ENCODE data around the gene MYL11.
"Not testable (repeated sequence)": the region's sequence is repeated elsewhere in the genome, so short reads cannot be mapped to it uniquely, and the experiment has no call there.

Gene MYL11, protein sequence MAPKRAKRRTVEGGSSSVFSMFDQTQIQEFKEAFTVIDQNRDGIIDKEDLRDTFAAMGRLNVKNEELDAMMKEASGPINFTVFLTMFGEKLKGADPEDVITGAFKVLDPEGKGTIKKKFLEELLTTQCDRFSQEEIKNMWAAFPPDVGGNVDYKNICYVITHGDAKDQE

DNA sequence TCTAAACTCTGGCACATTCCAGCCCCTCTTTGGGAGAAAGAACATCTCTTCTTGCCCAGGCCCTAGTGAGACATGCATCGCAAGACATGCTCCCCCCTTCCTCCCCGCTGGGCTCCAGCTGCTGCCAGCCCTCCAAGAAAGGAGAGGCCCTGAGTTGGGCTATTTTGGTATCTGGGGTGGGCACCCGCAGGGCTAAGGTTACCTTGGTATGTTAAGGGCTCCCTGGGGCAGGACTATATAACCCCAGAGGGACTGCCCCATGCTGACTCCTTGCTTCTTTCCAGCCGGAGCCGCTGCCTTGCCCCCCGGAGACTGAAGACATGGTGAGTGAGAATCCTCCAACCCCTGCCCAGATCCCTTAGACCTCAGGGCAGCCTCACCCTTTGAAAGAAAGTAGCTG is at the start of gene MYL11:
TSS of gene MYL11 (plus strand) at position 265 of the 400 bp plus-strand sequence. CDS start at position 321, 56 bp downstream.
- H3K4me3 Mint-ChIP-seq: no peak within 1 kb of the TSS
- no peaks in the 10 kb centered on the region for H3K27me3 Mint-ChIP-seq
- peaks cover 32% of the 10 kb centered on the region for H3K4me1 Mint-ChIP-seq
- H3K36me3 Mint-ChIP-seq: no peaks in the 10 kb centered on the region
- peak within 1 kb of the TSS; percentile 62 for H3K27ac Mint-ChIP-seq
- no peaks in the 10 kb centered on the region for H3K9me3 Mint-ChIP-seq

DNA sequence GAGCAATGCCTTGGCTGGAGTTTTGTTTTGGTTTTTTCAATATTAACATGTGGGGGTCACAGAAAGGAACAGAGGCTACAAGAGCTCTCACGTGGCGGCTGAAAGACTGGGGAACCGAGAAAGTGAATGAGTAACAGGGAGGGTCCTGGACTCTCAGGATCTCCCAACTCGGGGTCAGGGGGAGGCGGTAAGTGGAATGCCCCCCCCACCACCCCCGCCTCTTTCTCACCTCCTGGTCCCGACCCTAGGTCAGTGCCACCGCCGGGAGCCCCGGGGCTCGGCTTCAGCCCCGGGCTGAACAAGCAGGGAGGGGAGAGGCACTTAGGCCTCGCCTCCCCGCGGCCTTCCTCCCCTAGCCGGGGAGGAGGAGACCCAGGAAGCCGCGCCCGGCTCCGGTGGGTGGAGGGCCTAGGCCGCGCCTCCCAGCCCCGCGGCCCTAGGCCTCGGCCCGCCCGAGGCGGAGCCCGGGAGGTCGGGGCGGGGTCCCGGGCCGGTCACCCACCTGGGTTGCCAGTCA is 40.1 kb upstream of the MYL11 start:
- peaks cover 30% of the 10 kb centered on the region for H3K4me1 Mint-ChIP-seq
- H3K36me3 Mint-ChIP-seq, H3K9me3 Mint-ChIP-seq, H3K27me3 Mint-ChIP-seq: not testable (repeated sequence)
- H3K4me3 Mint-ChIP-seq: peak overlapping the region; percentile 97
- H3K27ac Mint-ChIP-seq: peak overlapping the region; percentile 90

DNA sequence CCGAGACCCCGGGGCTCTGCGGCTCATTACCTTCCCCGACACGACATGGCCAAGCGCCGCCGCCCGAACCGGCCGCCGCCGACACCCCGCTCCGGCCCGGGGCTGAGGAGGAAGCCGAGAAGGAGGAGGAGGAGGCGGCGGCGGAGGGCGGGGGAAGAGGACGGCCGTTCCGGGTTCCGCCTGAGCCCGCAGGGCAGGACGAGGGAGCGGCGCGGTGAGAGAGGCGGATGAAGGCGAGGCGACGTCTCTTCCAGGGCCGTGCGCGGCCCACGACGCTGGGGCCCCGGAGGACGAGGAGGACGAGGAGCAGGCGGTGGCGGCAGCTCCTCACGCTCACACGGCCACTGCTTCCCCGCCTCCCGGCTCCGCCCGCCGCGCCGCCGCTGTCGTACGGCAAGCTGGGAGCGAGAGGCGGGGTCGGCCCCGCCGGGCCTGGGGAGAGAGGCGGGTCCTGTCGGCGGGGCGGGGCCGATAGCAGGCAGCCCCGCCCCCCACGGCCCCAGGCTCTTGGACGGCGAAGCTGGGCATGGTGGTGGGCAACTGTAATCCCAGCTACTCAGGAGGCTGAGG is 39.5 kb upstream of the MYL11 start:
- Mint-ChIP-seq H3K4me1 (peaks cover 24% of the 10 kb centered on the region), H3K4me3 (peak overlapping the region; percentile 81), H3K27ac (peak overlapping the region; percentile 91)
- not testable (repeated sequence) for H3K9me3 Mint-ChIP-seq, H3K36me3 Mint-ChIP-seq, H3K27me3 Mint-ChIP-seq

GRCh38 chr16:30335598-30336474 is 38.8 kb upstream of the MYL11 start:
- Mint-ChIP-seq H3K36me3 (no peaks in the 10 kb centered on the region), H3K27me3 (no peaks in the 10 kb centered on the region), H3K27ac (peak overlapping the region; percentile 91), H3K4me1 (peaks cover 25% of the 10 kb centered on the region), H3K4me3 (peak overlapping the region; percentile 81), H3K9me3 (no peaks in the 10 kb centered on the region)

- H3K36me3 Mint-ChIP-seq, H3K9me3 Mint-ChIP-seq, H3K27ac Mint-ChIP-seq, H3K4me3 Mint-ChIP-seq, H3K27me3 Mint-ChIP-seq: not testable (repeated sequence)
- H3K4me1 Mint-ChIP-seq: peaks cover 22% of the 10 kb centered on the region
These were observed 36.6 kb upstream of the MYL11 start for GRCh38 chr16:30337964-30338357.

DNA sequence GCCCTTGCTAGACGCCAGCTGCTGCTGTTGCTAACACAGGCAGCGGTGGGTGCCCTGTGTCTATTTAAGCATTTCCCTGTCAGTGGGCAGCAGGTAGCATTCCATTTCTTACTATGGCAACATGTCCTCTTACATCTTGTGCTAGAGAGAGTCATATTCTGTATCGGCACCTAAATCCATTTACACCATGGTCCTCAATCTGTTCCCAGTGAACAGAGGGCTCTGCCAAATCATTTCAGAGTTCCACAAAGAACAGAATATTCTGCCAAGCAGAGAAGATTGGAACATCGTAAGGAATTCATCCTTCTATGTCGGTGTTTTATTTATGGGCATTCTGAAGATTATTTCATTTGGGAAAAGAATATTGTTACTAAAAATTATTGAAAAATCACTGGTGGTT is 35.9 kb upstream of the MYL11 start:
- H3K27ac Mint-ChIP-seq, H3K36me3 Mint-ChIP-seq, H3K9me3 Mint-ChIP-seq, H3K4me3 Mint-ChIP-seq, H3K27me3 Mint-ChIP-seq: not testable (repeated sequence)
- H3K4me1 Mint-ChIP-seq: peaks cover 19% of the 10 kb centered on the region

GRCh38 chr16:30340621-30341020 is 34.0 kb upstream of the MYL11 start:
- no peaks in the 10 kb centered on the region for H3K36me3 Mint-ChIP-seq
- H3K27me3 Mint-ChIP-seq: no peaks in the 10 kb centered on the region
- no peak overlapping the region for H3K27ac Mint-ChIP-seq
- H3K4me1 Mint-ChIP-seq: peaks cover 16% of the 10 kb centered on the region
- no peaks in the 10 kb centered on the region for H3K9me3 Mint-ChIP-seq
- H3K4me3 Mint-ChIP-seq: no peak overlapping the region

- not testable (repeated sequence) for H3K9me3 Mint-ChIP-seq, H3K4me3 Mint-ChIP-seq
- H3K4me1 Mint-ChIP-seq: peaks cover 10% of the 10 kb centered on the region
These were observed 32.6 kb upstream of the MYL11 start for GRCh38 chr16:30341971-30342370.

GRCh38 chr16:30342751-30343490 is 31.7 kb upstream of the MYL11 start:
- Mint-ChIP-seq H3K4me1 (peaks cover 6% of the 10 kb centered on the region), H3K27ac (no peak overlapping the region)

More at GRCh38 chr16:30341971-30342370, 32.6 kb upstream of the MYL11 start:
- H3K36me3 Mint-ChIP-seq, H3K27me3 Mint-ChIP-seq, H3K27ac Mint-ChIP-seq: not testable (repeated sequence)

GRCh38 chr16:30343491-30343820 is 31.1 kb upstream of the MYL11 start:
- not testable (repeated sequence) for H3K36me3 Mint-ChIP-seq, H3K4me1 Mint-ChIP-seq

More at GRCh38 chr16:30342751-30343490, 31.7 kb upstream of the MYL11 start:
- Mint-ChIP-seq H3K27me3 (no peaks in the 10 kb centered on the region), H3K9me3 (no peaks in the 10 kb centered on the region), H3K4me3 (no peak overlapping the region), H3K36me3 (no peaks in the 10 kb centered on the region)

DNA sequence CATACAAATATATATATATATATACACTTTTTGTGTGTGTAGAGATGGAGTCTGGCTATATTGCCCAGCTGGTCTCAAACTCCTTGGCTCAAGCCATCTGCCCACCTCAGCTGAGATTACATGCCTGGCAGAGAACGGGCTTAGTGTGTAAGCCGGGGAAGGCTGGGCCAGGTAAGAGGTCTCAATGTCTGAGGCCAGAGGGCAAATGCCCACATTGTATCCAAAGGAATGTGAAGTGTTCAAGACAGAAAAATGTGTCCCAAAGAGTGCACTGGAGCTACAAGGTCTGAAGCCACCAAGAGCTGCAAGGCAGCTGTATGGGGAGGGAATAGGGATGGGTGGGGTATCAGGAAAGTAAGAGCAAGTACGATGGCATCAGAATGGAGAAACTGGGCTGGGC is 28.3 kb upstream of the MYL11 start:
- Mint-ChIP-seq H3K9me3 (no peaks in the 10 kb centered on the region), H3K27me3 (no peaks in the 10 kb centered on the region), H3K27ac (no peak overlapping the region), H3K4me3 (no peak overlapping the region), H3K4me1 (peaks cover 12% of the 10 kb centered on the region), H3K36me3 (no peaks in the 10 kb centered on the region)

More at GRCh38 chr16:30343491-30343820, 31.1 kb upstream of the MYL11 start:
- H3K9me3 Mint-ChIP-seq, H3K27me3 Mint-ChIP-seq, H3K4me3 Mint-ChIP-seq, H3K27ac Mint-ChIP-seq: not testable (repeated sequence)

DNA sequence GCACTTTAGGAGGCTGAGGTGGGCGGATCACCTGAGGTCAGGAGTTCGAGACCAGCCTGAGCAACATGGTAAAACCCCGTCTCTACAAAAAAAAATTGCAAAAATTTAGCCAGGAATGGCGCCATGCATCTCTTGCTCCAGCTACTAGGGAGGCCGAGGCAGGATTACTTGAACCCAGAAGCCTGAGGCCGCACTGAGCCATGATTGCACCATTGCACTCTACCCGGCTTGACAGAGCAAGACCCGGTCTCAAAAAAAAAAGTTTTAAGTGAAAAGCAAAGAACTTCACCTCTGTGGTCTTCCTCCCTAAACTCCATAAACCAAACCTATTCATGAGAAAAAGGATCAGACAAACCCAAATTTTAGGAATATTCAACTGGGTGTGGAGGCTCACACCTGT is 26.5 kb upstream of the MYL11 start:
- H3K9me3 Mint-ChIP-seq: no peaks in the 10 kb centered on the region
- H3K27me3 Mint-ChIP-seq: no peaks in the 10 kb centered on the region
- no peak overlapping the region for H3K4me3 Mint-ChIP-seq
- no peak overlapping the region for H3K27ac Mint-ChIP-seq
- no peaks in the 10 kb centered on the region for H3K36me3 Mint-ChIP-seq
- peaks cover 17% of the 10 kb centered on the region for H3K4me1 Mint-ChIP-seq

DNA sequence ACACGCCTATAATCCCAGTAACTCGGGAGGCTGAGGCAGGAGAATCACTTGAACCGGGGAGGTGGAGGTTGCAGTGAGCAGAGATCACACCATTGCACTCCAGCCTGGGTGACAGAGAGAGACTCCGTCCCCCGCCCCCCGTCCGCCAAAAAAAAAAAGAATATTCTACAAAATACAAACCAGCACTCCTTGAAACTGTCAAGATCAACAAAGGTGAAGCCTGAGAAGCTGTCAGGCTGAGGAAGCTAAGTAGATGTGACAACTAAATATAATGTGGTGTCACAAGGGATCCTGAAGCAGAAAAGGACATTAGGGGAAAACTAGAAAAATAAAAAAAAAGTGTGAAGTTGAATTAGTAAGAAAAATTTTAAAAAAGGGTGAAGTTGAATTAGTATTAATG is 25.7 kb upstream of the MYL11 start:
- Mint-ChIP-seq H3K36me3 (no peaks in the 10 kb centered on the region), H3K4me3 (no peak overlapping the region), H3K9me3 (no peaks in the 10 kb centered on the region), H3K4me1 (peaks cover 22% of the 10 kb centered on the region), H3K27me3 (no peaks in the 10 kb centered on the region), H3K27ac (peak overlapping the region; percentile 38)

GRCh38 chr16:30349675-30350074 is 24.9 kb upstream of the MYL11 start:
- Mint-ChIP-seq H3K9me3 (no peaks in the 10 kb centered on the region), H3K27ac (no peak overlapping the region), H3K27me3 (no peaks in the 10 kb centered on the region), H3K4me3 (no peak overlapping the region), H3K36me3 (peaks cover 4% of the 10 kb centered on the region), H3K4me1 (peaks cover 29% of the 10 kb centered on the region)

- Mint-ChIP-seq H3K9me3 (no peaks in the 10 kb centered on the region), H3K36me3 (peaks cover 4% of the 10 kb centered on the region), H3K4me1 (peaks cover 31% of the 10 kb centered on the region), H3K4me3 (peak overlapping the region; percentile 43), H3K27ac (peak overlapping the region; percentile 67), H3K27me3 (no peaks in the 10 kb centered on the region)
These were observed 24.3 kb upstream of the MYL11 start for GRCh38 chr16:30350134-30350871.

Measured in activated naive CD4-positive, alpha-beta T cell treated with anti-CD3 and anti-CD28 coated beads, Interleukin-2, amount 50 U/mL, for 24 hours (primary cell).